B cell (primary cell): ENCODE results near the gene SLC24A3. TPM values are rescaled to one million over a fixed set of nuclear protein-coding genes. Genes with fewer than 3 reads are reported as not detected.

Source experiments
- ATAC-seq: fragments of 200-7000 bp; cut with Tn5 transposase; one replicate; pipeline ENCODE4 v1.10.0; 2021; ENCODE audit warnings: low read depth, mild to moderate bottlenecking, moderate number of reproducible peaks, moderate library complexity
- CTCF ChIA-PET: fragments of 350-600 bp; sonication (Branson Sonifier 250); formaldehyde crosslinking; loops from one replicate; lab custom pipeline; 2021; ENCODE audit warnings: antibody characterized with exemption, inconsistent platforms; lab: Charles Lee
- POLR2A ChIA-PET: fragments of 350-600 bp; sonication (Branson Sonifier 250); formaldehyde crosslinking; loops from one replicate; lab custom pipeline; 2021; ENCODE audit warnings: antibody characterized with exemption; lab: Charles Lee
- DNase-seq: peaks from one replicate; pipeline ENCODE4 v3.0.0; 2013
- H2AFZ ChIP-seq: 2 replicates; pipeline ENCODE4 v1.6.1; 2012; ENCODE audit warnings: mild to moderate bottlenecking, low read depth, low read length; ENCODE audit not compliant: insufficient read depth, poor library complexity, severe bottlenecking
- H3K27ac ChIP-seq, 2 donors: 1 replicate in 1 of 2; 2 replicates in 1 of 2; pipeline ENCODE4 v1.5.1; 2012 to 2013; ENCODE audit warnings: low read length in 2 of 2, mild to moderate bottlenecking in 2 of 2, moderate library complexity in 1 of 2
- H3K27me3 ChIP-seq, 4 experiments: fragments of 200-600 bp in 1 of 4; sonication (generic) in 1 of 4; replicated peaks in 1 of 4; 1 replicate in 2 of 4; 2 replicates in 2 of 4; pipeline versions ENCODE4 v1.6.1 to v1.7.0; 2013 to 2016; ENCODE audit warnings: low read length in 3 of 4, mild to moderate bottlenecking in 2 of 4, mixed read lengths in 1 of 4, moderate library complexity in 1 of 4; ENCODE audit not compliant: insufficient read depth in 4 of 4, control insufficient read depth in 3 of 4; ENCODE audit errors: control extremely low read depth in 1 of 4
- H3K36me3 ChIP-seq, 2 experiments: replicated peaks in 1 of 2; 1 replicate in 1 of 2; 2 replicates in 1 of 2; pipeline versions ENCODE4 v1.6.1 to v1.7.1; 2013; ENCODE audit warnings: low read length in 1 of 2; ENCODE audit not compliant: insufficient read depth in 2 of 2, control insufficient read depth in 1 of 2; ENCODE audit errors: control extremely low read depth in 1 of 2, extremely low read depth in 1 of 2
- H3K4me1 ChIP-seq, 2 donors: fragments of 200-600 bp in 1 of 2; sonication (generic) in 1 of 2; 1 replicate in 1 of 2; 2 replicates in 1 of 2; pipeline versions ENCODE4 v1.5.1 to v1.6.1; 2013 to 2017; ENCODE audit warnings: low read length in 2 of 2; ENCODE audit not compliant: control insufficient read depth in 2 of 2, insufficient read depth in 2 of 2
- H3K4me2 ChIP-seq: replicated peaks from 2 replicates; pipeline ENCODE3; 2012; ENCODE audit warnings: mild to moderate bottlenecking, low read depth, low read length; ENCODE audit not compliant: poor library complexity, severe bottlenecking
- H3K4me3 ChIP-seq, 5 experiments: fragments of 200-600 bp in 1 of 5; sonication (generic) in 1 of 5; 1 replicate in 3 of 5; 2 replicates in 2 of 5; pipeline versions ENCODE4 v1.5.1 to v1.7.0; 2011 to 2016; ENCODE audit warnings: low read length in 4 of 5, mild to moderate bottlenecking in 4 of 5, low read depth in 2 of 5, control low read depth in 1 of 5, moderate library complexity in 1 of 5; ENCODE audit not compliant: insufficient read depth in 1 of 5; ENCODE audit errors: control extremely low read depth in 1 of 5, extremely low read depth in 1 of 5
- H3K79me2 ChIP-seq: fragments of 200-600 bp; sonication (generic); one replicate; pipeline ENCODE4 v1.6.0; 2016; ENCODE audit warnings: low read length; ENCODE audit not compliant: control insufficient read depth, insufficient read depth
- H3K9ac ChIP-seq: fragments of 200-600 bp; sonication (generic); 2 replicates; pipeline ENCODE4 v1.6.1; 2017; ENCODE audit warnings: mild to moderate bottlenecking, low read length, moderate library complexity
- H3K9me3 ChIP-seq, 3 donors: one replicate each; pipeline versions ENCODE4 v1.6.1 to v1.7.1; 2013; ENCODE audit warnings: low read length in 2 of 3; ENCODE audit not compliant: control insufficient read depth in 2 of 3, insufficient read depth in 1 of 3; ENCODE audit errors: control extremely low read depth in 1 of 3
- H4K20me1 ChIP-seq: 2 replicates; pipeline ENCODE4 v1.6.0; 2012; ENCODE audit warnings: mild to moderate bottlenecking, low read length; ENCODE audit not compliant: insufficient read depth, control insufficient read depth, poor library complexity, severe bottlenecking
- H3K27ac Mint-ChIP-seq: one replicate; pipeline ENCODE4 v1.8.0; 2021; ENCODE audit warnings: mixed read lengths
- H3K27me3 Mint-ChIP-seq: one replicate; pipeline ENCODE4 v1.8.0; 2021; ENCODE audit warnings: mixed read lengths
- H3K4me1 Mint-ChIP-seq: one replicate; pipeline ENCODE4 v1.8.0; 2021; ENCODE audit warnings: mixed read lengths
- H3K4me3 Mint-ChIP-seq: one replicate; pipeline ENCODE4 v1.8.0; 2021; ENCODE audit warnings: mixed read lengths
- H3K9me3 Mint-ChIP-seq: one replicate; pipeline ENCODE4 v1.8.0; 2022; ENCODE audit warnings: mixed read lengths; ENCODE audit not compliant: insufficient read depth
- CTCF ChIP-seq: fragments of 200-600 bp; IDR thresholded peaks from one replicate; pipeline ENCODE4 v1.8.0; 2022; ENCODE audit warnings: antibody characterized with exemption, mild to moderate bottlenecking
- EZH2 ChIP-seq: IDR thresholded peaks from 2 replicates; pipeline ENCODE4 v1.6.1; 2012; ENCODE audit warnings: borderline replicate concordance, low read depth, mild to moderate bottlenecking, moderate library complexity, low read length; ENCODE audit not compliant: insufficient read depth, poor library complexity, severe bottlenecking
- WGBS: methylation state at CpG from one replicate; pipeline ENCODE4 v1.1.5; 2013; ENCODE audit warnings: missing lambda C conversion rate; ENCODE audit not compliant: insufficient coverage; 5-methylcytosine and 5-hydroxymethylcytosine counted together
- intact Hi-C: fragments of 100-400 bp; cut with micrococcal nuclease; formaldehyde crosslinking; loops from one replicate; pipeline ENCODE4 v1.10.0; 2022
- polyA plus RNA-seq: library from polyadenylated mRNA; depleted of rRNA; stranded (reverse); fragments of >200 nt; gene quantifications from 2 replicates; pipeline ENCODE4 v1.2.3, GENCODE V29; 2012
- total RNA-seq, 2 donors: library from RNA; stranded (reverse); fragments of 120-200 nt in 1 of 2; gene quantifications; 1 replicate in 1 of 2; 2 replicates in 1 of 2; pipeline versions ENCODE4 v1.2.3 to v1.2.4, GENCODE V29; 2013 to 2022

The SLC24A3 gene
- total and polyA plus RNA-seq, 2 donors (not counting 1 experiment from before 2014, with no cell fraction given), result not detected

GRCh38 chr20:19695081-19695480 is 482.6 kb downstream of the SLC24A3 start:
- no peak overlapping the region for H2AFZ ChIP-seq
- no peaks in the 10 kb centered on the region for H3K79me2 ChIP-seq
- Mint-ChIP-seq H3K9me3 (no peaks in the 10 kb centered on the region), H3K27ac (no peak overlapping the region), H3K27me3 (peaks cover 4% of the 10 kb centered on the region), H3K4me1 (peaks cover 12% of the 10 kb centered on the region), H3K4me3 (no peak overlapping the region)
- H3K4me2 ChIP-seq, result no peak overlapping the region
- no peak for DNase-seq
- no CpG with 5 or more reads among the region's 2 CpGs for WGBS
- no peak overlapping the region for H3K9ac ChIP-seq
- H3K27ac ChIP-seq, result no peak overlapping the region
- no peaks in the 10 kb centered on the region for H4K20me1 ChIP-seq
- no peak overlapping the region for H3K4me3 ChIP-seq
- intact Hi-C loops, result no loop called here
- no peaks in the 10 kb centered on the region for H3K9me3 ChIP-seq
- CTCF ChIA-PET, result interaction anchor here (0.8 to 4.3 kb wide), 8 partner anchors 9 to 305 kb away, joined by 3 to 68 read pairs (median 3); no protein-coding TSS in a partner anchor
- peaks cover 0 to 2% (median 0%) of the 10 kb centered on the region in 4 experiments for H3K27me3 ChIP-seq
- POLR2A ChIA-PET, result interaction anchor here (1.2 kb wide), 1 partner anchor 11 kb away, joined by 3 read pairs; no protein-coding TSS in a partner anchor
- no peaks in the 10 kb centered on the region for H3K36me3 ChIP-seq
- H3K4me1 ChIP-seq, result peaks cover 6 to 12% of the 10 kb centered on the region in 2 donors
- TF ChIP-seq CTCF (no peak), EZH2 (no peak)
- ATAC-seq, result no peak

DNA sequence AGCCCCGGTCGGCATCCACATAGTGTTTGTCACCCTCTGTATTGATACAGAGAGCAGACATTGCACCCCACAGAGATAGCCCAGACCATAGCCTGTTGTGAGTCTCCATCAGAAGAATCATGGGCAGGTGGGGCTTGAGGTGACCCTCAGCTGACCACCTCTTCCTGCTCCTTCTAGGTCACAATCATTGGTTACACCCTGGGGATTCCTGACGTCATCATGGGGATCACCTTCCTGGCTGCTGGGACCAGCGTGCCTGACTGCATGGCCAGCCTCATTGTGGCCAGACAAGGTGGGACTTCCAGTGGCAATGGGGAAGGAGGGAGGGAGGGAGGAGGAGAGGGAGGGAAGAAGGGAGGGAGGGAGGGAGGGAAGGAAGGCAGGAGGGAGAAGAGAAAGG is 484.2 kb downstream of the SLC24A3 start:
- 100% methylated on average over 4 of the region's 4 CpGs for WGBS
- peak overlapping the region; percentile 79 for H3K27ac Mint-ChIP-seq
- Histone ChIP-seq H3K4me1 (peaks cover 21 to 27% of the 10 kb centered on the region in 2 donors), H2AFZ (no peak overlapping the region), H3K27ac (no peak overlapping the region), H3K79me2 (no peaks in the 10 kb centered on the region), H3K9ac (no peak overlapping the region), H3K4me3 (no peak overlapping the region), H3K9me3 (no peaks in the 10 kb centered on the region), H3K36me3 (no peaks in the 10 kb centered on the region), H3K4me2 (no peak overlapping the region), H3K27me3 (no peaks in the 10 kb centered on the region), H4K20me1 (no peaks in the 10 kb centered on the region)
- peaks cover 4% of the 10 kb centered on the region for H3K27me3 Mint-ChIP-seq
- DNase-seq (no peak), ATAC-seq (no peak)
- ChIA-PET CTCF (interaction anchor here (4.3 kb wide), 1 partner anchor 8 kb away, joined by 68 read pairs; no protein-coding TSS in a partner anchor), POLR2A (no interaction called here)
- no peaks in the 10 kb centered on the region for H3K9me3 Mint-ChIP-seq
- intact Hi-C loops, result no loop called here
- TF ChIP-seq CTCF (no peak), EZH2 (no peak)
- H3K4me1 Mint-ChIP-seq, result peaks cover 25% of the 10 kb centered on the region
- no peak overlapping the region for H3K4me3 Mint-ChIP-seq
